OCI-LY3 (cell line): ENCODE results near the gene CAMTA1.

ENCODE experiments used
- CTCF ChIP-seq: fragments of 200-600, 300-600 bp; sonication (generic); IDR thresholded peaks from 2 replicates; pipeline ENCODE4 v1.5.1; 2014; ENCODE audit warnings: antibody characterized with exemption, low read length, low read depth
- EZH2phosphoT487 ChIP-seq: fragments of 200-600 bp; shearing (Covaris generic); IDR thresholded peaks from 2 replicates; pipeline ENCODE4 v1.6.1; 2018; ENCODE audit warnings: antibody characterized with exemption, mixed run types, low read depth

GRCh38 chr1:6785318-6785727, at the start of gene CAMTA1:
- TF ChIP-seq CTCF (no peak), EZH2phosphoT487 (no peak)
